GM11168 (cell line): ENCODE data around the gene MED8.

Source experiments
- in situ Hi-C: fragments of 300-500 bp; cut with MboI; formaldehyde crosslinking; loops from one replicate; pipeline ENCODE4 v1.12.0; 2022; ENCODE audit warnings: low sequenced_read_pairs; ENCODE audit not compliant: unreplicated experiment

Gene MED8

DNA sequence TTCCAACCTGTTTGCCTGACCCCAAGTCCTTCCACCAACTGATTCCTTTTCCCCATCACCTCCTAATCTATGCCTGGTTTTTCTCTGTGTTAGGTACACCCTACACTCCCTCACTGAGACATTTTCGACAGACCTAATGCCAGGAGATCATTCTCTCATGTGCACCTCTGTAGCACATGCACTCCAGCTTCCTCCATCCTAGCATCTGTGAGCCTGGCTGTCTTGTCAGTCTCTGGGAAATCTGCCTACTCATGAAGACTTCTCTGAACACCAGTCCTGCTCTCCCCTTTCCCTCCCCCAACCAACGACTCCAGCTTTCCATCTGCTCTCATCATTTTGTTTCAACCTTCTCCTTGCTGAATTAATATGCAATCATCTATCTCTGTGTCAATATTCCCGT, 987 bp downstream of the MED8 start:
- in situ Hi-C loops: no loop called here

GRCh38 chr1:43387976-43388599, 1.5 kb downstream of the MED8 start:
- in situ Hi-C loops: no loop called here

GRCh38 chr1:43386676-43387075, 2.9 kb downstream of the MED8 start:
- in situ Hi-C loops: no loop called here

DNA sequence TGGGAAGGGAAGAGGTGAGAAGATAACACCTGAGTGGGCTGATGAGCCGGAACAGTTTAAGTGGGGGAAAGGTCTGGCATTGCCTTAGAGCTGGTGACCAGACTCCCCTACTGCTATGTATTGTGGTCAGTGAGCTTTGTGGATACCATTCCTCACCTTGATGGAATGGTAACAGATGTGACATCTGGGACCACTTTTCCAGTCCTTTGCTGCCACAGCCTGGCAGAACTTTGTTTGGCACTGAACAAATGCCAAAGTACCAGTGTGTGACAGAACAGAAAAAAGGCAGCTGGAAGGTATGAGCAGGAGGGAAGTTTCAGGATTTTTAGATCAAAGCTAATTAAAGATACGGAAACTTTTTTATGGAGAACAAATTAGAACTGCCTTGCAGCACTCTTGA, 6.2 kb downstream of the MED8 start:
- in situ Hi-C loops: no loop called here

DNA sequence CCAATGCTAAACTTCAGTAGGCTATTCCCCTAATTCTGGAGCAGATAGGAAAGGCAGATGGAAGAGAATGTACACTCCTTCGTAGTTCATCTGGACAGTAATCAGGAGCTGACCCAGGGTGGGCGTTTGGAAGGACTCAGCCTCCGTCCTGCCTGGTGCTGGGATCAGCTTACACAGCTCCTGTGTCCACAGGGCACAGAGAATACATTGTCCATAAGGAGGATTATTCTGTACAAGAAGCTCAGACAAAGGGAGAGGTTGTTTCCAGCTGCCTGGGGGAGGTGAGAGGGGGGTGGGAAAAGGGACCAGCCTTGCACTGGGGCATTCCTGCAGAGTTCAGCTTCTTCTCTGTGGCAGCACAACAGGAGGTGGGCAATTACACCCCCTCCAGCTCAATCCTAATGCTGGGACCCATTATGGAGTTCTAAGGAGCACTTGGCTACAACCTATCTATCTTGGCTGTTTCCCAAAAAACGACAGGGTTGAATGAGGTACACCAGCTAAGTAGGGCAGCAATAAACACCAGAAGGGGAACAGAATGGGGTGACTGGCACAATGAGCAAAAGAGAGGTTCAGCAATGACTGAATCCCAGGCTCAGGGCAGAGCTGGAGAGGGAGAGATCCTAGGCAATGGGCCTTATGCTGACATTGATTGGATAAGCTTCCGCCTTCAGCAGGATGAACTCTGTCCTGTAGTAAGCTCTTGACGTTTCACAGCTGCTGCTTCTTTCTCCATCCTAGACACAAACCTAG, 7.4 kb downstream of the MED8 start:
- in situ Hi-C loops: no loop called here

GRCh38 chr1:43381612-43382011, 8.0 kb downstream of the MED8 start:
- in situ Hi-C loops: no loop called here

- in situ Hi-C loops: no loop called here
Measured at GRCh38 chr1:43379476-43379875, 10.1 kb downstream of the MED8 start.

DNA sequence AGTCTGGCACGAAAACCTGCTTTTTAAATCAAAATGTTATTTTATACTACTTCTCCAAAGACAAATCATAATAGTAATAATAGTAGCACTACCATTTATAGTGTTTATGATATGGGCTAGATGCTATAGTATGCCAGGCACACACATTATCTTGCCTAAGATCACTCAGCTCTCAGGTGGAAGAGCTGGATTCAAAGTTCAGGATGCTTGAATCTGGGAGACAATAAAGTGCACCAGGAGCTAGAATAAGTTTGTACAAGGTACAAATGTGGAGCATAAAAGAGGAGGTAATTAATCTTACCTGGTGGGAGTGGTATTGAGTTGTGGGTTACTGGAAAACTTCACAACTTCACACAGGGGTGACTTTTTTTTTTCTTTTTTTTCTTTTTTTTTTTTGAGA, 11.8 kb downstream of the MED8 start:
- in situ Hi-C loops: no loop called here

DNA sequence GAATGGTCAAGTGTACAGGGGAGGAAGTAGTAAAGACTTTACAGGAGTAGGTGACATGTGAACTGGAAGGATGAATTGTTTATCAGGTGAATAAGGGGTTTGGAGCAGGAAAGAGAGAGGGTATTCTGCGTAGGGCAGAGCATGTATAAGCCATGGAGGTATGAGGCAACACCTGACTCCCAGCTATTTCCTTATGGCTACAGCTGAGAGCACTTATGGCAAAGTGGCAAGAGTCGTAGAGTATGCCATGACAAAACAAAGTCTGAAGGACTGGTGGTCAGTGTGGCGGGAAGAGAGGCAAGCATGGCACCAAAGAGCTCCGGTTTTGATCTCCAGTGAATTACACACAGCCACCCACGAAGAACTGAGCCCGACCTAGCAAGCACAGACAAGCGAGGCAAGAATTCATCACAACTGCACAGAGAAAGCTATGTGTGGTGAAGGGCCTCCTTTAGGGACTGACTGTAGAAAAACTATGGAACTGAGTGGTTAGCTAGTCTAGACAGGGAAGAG, 12.8 kb downstream of the MED8 start:
- in situ Hi-C loops: no loop called here

- in situ Hi-C loops: no loop called here
Measured at GRCh38 chr1:43373066-43373940, 16.3 kb downstream of the MED8 start.

- in situ Hi-C loops: no loop called here
Measured at GRCh38 chr1:43372172-43372571, 17.4 kb downstream of the MED8 start.

GRCh38 chr1:43370564-43370963, 19.0 kb downstream of the MED8 start:
- in situ Hi-C loops: no loop called here

DNA sequence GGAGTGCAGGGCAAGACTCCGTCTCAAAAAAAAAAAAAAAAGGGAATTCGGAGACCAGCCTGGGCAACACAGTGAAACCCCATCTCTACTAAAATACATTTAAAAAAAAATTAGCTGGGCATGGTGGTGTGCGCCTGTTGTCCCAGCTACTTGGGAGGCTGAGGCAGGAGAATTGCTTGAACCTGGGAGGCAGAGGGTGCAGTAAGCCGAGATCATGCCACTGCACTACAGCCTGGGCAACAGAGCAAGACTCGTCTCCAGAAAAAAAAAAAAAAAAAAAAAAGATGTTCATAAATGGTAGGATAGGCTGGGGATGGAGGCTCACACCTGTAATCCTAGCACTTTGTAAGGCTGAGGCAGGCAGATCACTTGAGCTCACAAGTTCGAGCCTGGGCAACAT, 19.8 kb downstream of the MED8 start:
- in situ Hi-C loops: loop anchor here (10.0 kb wide), 1 partner anchor 145 kb away; no protein-coding TSS in a partner anchor

DNA sequence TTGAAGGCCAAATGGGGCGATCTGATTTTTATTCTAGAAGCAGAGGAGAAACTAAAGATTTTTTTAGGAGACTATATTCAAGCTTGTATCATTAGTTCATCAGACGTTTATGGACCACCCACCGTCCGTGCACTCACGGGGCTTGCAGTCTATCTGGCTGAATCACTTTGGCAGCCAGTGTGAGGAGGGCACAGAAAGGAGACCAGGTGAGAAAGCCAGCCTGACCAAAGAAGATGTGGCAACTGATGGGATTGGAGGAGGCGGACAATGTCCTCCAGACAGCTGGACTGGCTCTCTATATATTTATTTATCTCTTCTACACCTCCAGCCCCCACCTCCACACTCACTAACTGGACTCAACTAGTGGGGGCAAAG, 21.0 kb downstream of the MED8 start:
- in situ Hi-C loops: loop anchor here (10.0 kb wide), 1 partner anchor 144 kb away; no protein-coding TSS in a partner anchor

- in situ Hi-C loops: loop anchor here (10.0 kb wide), 1 partner anchor 143 kb away; no protein-coding TSS in a partner anchor
Measured at GRCh38 chr1:43367904-43368645, 21.5 kb downstream of the MED8 start, which contains the start of gene ELOVL1. ELOVL1 (minus strand) TSS chr1:43368011; CDS start chr1:43365609, 2,402 bp downstream.

GRCh38 chr1:43367026-43367903, 22.3 kb downstream of the MED8 start:
- in situ Hi-C loops: loop anchor here (10.0 kb wide), 1 partner anchor 142 kb away; no protein-coding TSS in a partner anchor

DNA sequence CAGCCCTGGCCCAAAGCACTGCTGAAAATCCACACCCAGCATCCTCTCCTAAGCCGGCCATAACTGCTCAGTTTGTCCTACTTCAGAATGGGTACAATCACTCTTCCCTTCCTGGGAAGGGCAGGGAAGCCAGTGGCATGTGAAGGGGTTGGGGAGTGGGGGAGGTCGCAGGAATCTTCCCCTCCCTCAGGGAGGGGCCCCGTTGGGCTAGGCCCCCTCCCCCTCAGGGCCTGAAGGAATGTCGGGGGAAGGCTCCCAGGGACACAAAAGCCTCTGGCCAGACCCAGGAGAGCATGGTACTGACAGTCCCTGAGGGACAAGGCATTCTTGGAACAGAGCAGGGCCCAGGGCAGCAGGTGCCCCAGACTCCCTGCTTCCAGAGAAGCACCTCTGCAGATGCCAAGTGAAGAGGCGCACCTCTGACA, 23.0 kb downstream of the MED8 start:
- in situ Hi-C loops: loop anchor here (10.0 kb wide), 1 partner anchor 142 kb away; no protein-coding TSS in a partner anchor

DNA sequence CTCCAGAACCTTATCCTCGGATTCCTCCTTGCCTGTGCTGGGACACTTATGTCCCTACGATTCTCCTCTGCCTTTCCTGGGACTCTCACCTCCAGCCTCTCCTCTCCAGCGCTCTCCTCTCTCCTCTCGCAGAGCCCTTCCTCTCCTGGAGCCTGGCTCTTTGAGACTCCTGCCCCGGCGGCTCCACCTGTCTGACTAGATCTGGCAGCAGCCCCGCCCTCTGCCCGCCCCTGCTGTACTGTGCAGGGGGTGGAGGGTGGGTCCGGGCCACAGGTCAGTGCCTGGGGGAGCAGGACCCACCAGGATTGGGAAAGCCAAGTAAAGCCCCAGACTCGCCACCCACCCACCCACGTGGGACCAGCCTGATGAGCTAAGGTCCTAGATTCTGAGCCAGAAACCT, 23.4 kb downstream of the MED8 start:
- in situ Hi-C loops: loop anchor here (10.0 kb wide), 1 partner anchor 141 kb away; no protein-coding TSS in a partner anchor

DNA sequence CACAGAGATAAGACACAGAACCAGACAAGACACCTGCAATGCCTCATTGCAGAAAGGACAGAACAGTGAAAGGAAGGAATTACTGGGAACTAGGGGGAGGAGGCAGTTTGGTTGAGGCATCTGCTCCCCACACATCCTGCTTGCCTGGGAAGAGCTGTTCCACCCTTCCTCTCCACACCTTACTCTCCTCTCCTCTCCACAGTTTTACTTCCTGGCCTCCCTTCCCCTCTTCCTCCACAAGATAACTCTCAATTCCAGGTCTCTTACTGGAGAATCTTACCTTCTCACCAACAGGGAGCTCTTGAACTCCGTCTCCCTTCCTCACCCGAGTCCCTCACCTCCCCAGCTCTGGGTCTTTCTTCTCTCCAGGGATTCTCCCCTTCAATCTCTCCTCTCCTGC, 23.9 kb downstream of the MED8 start:
- in situ Hi-C loops: loop anchor here (10.0 kb wide), 1 partner anchor 141 kb away; no protein-coding TSS in a partner anchor
